HG03521 (cell line): ENCODE measurements around the gene TTLL10.

Experiments
- ATAC-seq: cut with Tn5 transposase; IDR thresholded peaks from one replicate; pipeline ENCODE4 v1.9.1; 2021; ENCODE audit warnings: mild to moderate bottlenecking, moderate library complexity; ENCODE audit not compliant: unreplicated experiment

Gene TTLL10

DNA sequence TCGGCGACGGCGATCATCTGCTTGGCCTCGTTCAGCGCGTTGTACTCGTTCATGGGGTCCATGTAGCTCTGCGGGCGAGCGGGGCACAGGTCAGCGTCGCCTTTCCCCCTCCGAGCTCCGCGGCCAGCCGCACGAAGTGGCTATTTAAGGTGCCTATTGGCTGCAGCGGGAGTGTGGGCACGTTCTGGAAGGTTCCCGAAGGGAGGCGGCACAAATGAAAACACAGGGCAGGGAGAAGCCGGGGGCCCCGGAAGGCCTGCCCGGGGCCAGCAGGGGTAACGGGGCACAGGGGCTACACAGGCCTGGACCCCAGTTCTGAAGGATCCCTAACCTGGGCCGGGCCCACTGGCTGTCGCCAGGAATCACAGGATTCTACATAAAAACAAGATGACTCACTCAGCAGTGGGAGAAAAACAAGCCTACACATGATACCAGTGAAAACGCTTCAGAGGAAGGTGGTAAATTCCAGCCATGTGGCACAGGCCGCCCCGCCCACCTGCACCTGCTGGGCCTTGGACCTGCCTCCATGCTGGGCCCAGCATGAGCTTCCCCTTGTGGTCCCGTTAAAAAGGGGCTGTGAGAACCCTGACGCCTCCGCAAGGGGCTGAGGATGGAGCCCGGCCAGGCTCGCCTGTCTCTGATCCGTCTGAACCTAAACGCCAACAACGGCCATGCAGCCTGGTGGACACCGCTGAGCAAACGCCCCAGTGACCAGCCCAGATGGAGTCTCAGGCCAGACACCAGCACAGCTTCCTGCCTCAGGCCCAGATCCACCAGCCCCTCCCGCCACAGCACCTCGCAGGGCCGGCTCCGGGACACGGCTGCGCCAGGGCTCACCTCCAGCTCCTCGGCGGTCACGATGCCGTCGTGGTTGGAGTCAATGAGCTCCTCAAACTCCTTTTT is 44.2 kb downstream of the TTLL10 start:
- ATAC-seq = no peak

DNA sequence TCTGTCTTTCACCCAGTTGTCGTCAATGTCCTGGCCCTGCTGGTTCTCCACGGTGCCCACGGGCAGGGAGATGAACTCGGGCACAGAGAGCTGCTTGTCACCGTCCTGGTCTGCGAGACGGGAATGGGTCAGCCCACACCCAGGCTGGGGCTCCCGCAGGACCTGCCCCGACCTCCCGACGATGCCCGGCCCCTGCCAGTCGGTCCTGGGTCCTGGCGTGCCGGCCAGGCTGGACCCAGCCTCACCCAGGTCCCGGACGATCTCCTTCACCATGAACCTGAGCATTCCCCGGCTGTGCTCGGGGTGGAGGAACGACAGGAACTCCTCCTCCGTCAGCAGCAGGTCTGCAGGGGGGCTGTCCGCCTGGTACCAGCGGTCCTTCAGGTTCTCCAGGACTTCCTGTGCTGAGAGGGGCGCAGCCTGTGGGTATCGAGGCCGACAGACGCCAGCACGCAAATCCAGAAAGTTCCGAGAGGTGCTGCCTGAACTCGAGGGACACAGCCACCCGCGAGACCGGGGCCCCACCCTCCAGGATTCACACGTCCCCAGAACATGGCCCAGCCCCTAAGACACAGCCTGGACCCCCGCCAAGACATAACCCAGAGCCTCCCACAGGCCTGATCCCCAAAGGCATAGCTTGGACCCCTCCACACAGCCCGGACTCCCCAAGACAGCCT is 45.0 kb downstream of the TTLL10 start:
- ATAC-seq = no peak

DNA sequence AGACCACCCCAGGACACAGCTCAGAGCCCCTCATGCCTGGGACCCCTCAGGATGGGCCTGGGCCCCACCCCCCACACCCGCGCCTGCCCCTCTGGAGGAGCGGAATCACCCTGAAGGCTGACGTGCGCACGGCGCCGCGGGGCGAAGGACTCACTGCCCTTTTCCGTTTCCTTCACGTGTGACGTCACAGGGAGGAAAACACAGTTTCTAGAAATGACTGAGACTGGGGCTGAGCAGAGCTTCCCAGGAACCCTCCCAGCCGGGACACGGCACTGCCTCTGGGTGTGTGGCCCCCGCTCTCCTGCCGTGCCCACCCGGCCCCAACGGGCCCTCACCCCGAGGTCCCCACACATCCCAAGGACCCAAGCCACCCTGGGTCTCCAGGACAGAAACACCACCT is 45.7 kb downstream of the TTLL10 start:
- ATAC-seq = no peak

DNA sequence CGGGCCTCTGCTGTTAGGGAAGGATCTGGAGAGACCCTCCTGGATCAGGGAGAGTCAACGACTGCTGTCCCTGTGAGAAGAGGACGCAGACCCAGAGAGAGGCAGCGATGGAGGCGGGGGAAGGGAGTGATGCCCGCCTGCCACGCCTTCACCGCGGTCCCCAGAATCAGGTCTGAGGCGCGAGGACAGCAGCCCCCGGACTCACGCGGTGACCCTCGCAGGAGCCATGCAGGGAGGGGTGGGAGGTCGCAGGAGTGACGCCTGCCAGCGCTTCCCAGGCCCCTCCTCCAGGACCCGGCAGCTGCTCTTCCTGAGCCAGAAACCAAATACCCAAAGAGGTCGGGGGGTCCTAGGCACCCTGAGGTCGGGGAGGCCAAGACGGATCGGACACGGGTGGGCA is 46.5 kb downstream of the TTLL10 start:
- no peak for ATAC-seq

DNA sequence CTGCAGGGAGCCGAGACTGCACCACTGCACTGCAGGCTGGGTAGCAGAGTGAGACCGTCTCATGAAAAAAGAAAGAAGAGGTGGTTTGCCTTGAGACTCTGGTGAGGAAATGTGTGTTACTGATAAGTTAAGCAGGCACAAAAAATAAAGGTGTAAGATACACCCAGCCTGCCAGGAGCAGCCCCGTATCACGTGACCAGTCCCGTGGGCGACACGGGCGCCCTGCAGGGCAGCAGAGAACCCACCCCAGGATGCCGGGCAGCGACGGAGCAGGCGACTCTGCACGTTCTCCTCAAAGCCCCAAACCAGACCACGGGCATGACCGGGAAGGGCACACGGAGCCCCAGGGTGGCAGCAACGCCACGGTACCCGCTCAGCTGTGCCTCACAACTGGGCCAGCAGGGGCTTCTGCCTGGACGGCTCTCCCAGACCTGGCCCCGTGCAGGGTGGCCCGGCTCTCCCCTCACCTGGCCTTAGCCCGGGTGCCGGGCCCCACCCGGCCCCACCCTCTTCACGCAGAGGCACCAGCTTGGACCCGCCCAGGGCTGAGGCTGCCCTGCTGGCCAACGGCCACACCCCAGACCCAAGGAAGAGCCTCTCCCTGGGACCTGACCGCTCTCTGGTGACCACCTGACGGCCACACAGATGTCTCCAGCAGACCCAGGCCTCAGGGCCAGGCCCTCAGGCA is 48.4 kb downstream of the TTLL10 start:
- no peak for ATAC-seq

DNA sequence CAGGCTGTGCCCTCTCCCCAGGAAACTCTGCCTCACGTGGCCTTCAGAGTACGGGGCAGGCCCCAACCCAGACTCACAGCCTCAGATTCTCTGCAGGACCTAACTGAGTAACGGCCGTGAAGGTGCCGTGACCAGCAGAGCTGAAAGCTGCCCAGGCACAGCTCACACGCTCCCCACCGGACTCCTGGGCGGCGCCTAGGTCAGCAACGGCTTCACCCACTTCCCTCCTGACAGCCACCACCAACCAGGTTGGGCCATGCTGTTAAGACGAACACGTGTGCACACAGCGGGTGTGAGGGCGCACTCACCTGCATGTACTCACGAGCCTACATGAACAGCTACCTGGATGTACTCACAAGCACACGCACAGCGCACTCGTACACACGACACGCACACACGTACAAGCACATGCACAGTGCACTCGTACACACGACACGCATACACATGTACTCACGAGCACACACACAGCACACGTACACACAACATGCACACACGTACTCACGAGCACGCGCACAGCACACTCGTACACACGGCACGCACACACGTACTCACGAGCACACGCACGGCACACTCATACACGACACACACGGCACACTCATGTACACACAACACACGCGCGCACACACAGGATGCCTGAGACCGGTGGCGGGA is 49.0 kb downstream of the TTLL10 start:
- ATAC-seq = no peak

DNA sequence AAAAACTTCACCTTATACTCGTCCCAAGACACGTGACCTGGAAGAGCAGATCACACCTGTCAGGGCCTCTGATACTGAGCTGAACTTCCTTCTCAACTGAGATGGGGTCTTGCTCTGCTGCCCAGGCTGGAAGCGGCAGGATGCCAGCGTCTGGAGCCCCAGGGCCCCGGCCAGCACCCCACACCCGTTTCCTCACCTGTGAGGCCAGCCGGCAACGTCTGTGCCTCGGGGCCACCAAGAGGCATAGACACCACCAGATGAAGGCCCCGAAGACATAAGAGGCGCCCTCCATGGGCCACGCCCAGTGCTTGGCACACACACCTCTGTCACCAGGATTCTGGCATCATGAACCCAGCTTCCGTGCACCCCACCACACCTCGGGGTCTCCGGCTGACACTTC is 49.6 kb downstream of the TTLL10 start:
- no peak for ATAC-seq

DNA sequence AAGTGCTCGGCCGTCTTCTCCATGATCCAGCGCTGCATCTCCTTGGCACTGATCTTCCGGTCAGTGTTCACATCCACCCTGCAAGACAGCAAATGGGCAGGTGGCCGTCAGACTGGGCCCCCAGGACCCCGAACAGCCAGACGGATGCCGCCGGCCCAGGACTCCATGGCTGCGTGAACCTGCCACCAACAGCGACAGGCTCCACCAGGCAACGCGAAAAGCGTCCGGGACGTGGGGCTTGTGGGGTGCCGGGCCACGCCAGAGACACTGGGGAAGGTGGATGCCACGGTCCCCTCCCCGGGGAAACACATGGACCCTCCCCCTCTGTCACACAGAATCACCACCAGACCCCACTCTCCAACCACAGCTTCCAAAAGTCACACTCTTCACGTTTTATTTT is 50.2 kb downstream of the TTLL10 start:
- no peak for ATAC-seq

DNA sequence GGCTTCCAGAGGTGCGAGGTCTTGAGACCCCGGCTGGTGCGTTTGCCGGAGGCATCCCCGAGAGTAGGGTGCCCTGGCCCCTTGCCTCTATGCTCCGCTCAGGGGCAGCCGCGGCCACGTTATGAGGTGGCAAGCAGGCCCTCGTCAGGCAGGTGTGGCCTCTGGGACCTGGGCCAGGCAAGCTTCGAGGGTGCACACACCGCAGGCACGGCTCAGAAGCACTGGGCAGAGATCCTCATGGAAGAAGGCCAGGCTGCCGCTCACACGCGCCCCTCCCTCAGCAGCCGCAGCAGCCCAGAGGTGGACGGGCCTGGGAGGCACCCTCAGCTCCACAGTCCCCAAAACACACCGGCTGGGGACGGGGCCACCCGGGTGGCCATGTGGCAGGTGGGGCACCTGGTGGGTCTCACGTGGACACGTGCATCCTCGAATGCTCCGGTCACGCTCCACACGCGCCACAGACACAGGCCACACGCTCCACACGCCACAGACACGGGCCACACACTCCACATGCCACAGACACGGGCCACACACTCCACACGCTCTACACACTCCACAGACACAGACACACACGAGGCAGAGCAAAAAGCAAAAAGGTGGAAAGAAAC is 51.7 kb downstream of the TTLL10 start:
- no peak for ATAC-seq

DNA sequence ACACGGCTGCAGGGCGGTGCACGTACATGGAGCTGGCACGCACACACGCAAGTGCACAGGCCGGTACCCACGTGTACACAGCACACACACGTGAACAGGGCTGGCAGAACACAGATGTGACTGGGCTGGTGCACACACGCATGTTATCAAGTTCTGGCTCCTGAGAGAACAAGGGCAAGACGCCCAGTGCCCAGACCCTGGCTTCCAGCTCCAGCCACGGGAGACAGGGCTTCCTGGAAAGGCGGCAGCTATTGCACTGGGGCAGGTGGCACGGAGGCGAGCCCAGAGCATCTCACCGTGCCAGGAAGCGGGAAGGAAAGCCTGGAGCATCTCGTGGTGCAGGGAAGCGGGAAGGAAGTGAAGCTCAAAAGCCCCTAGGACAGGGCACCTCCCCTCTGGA is 52.2 kb downstream of the TTLL10 start:
- no peak for ATAC-seq

DNA sequence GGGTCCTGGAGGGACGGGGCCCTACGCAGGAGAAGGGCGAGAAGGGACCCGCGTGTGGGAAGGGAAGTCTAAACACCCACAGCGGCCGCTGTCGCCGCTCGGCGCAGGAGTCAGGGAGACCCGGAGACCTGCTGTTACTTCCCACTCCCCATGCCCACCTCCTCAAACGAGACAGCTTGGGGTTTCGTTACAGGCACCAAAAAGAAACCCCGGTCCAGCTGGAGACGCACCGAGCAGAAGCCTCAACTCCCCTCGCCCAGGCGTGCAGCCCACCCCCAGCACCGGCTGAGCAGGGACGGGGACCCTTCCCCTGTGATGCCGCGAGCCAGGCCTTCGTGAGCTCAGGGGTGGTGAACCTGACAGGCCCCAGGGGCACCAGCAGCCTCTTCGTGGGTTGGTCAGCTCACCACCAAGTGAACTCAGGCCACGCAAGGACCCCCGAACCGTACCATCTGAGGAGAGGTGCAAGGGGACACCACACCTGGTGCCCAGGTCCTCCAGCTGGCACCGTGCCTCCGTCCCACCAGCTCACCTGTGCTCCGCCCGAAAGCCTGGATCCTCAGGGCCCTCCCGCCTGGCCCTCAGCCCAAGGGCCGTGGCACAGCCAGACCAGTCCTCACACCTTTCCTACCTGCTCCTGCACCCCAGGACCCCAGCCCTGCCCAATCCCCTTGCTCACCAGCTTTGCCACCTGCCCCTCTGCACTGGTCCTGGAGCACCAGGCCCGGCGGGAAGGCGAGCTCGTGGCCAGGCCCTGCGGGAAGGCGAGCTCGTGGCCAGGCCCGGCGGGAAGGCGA is 53.1 kb downstream of the TTLL10 start:
- ATAC-seq = no peak

DNA sequence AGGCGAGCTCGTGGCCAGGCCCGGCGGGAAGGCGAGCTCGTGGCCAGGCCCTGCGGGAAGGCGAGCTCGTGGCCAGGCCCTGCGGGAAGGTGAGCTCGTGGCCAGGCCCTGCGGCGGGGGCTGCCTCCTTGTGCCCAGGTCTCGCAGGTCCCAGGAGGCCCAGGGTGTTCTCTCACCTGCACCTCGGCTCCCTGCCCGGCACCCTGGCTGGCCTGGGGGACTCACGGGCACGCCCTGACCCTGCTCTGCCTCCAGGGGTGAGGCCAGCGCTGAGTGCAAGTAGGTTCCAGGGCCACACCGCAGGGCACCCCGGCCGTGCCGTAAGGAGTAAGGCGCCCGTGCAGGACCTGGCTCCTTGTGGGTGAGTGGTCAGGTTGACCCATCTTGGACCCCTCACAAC is 53.7 kb downstream of the TTLL10 start:
- ATAC-seq = no peak

DNA sequence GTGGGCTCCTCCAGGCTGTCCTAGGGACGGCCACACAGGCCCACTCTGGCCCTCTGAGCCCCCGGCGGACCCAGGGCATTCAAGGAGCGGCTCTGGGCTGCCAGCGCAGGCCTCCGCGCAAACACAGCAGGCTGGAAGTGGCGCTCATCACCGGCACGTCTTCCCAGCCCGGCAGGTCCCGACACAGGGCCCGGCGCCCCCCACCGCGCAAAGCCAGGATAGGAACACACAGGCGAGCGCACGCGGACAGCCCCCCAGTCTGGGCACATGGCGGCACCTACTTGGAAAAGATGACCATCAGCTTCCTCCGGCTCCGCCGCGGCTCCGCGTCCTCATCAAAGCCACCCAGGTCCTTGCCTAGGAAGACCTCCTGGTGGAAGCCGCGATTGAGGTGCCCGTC is 54.5 kb downstream of the TTLL10 start:
- no peak for ATAC-seq

DNA sequence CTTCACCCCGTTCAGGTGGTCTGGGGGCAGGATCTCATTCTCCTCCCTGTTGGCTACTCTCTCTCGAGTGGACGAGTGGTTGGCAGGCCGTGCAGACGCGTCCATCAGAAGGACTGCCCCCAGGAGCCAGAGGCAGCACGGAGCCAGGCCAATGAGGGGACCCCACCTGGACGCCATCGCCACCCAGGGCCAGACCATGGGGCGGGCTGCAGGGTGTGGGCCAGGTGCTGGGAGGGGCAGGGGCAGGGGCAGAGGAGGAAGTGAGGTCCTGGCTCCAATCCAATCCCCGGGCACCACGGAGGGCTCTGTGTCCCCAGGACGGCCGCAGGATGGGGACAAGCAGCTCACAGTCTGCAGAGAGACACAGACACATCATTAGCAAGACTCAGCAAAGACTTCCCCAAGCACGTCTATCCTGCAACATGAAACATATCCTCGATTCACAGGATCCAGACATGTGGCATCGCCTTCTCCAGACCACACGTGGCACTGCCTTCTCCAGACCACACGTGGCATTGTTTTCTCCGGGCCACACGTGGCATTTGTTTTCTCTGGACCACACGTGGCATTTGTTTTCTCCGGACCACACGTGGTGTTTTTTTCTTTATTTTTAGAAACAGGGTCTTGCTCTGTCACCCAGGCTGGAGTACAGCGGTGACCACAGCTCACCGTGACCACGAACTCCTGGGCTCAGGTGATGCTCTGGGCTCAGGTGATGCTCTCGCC is 55.1 kb downstream of the TTLL10 start:
- ATAC-seq = no peak

DNA sequence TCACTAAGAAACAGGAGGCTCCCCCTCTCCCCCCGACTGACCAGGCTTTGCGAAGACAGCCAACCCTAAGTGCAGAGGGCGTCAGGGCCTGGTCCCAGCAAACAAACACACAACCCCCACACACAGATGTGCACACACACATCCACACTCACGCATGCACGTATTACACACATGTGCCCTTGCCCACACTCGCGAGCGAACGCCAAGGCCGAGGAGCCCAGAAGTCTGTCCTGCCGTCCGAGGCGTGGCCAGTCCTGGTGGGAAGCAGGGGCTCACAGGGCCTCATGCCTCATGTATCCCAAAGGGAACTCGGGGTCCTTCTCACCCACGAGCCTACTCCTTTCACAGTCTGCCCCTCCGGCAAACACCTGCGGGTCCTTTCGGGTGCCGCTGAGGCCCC is 56.1 kb downstream of the TTLL10 start:
- ATAC-seq = no peak

DNA sequence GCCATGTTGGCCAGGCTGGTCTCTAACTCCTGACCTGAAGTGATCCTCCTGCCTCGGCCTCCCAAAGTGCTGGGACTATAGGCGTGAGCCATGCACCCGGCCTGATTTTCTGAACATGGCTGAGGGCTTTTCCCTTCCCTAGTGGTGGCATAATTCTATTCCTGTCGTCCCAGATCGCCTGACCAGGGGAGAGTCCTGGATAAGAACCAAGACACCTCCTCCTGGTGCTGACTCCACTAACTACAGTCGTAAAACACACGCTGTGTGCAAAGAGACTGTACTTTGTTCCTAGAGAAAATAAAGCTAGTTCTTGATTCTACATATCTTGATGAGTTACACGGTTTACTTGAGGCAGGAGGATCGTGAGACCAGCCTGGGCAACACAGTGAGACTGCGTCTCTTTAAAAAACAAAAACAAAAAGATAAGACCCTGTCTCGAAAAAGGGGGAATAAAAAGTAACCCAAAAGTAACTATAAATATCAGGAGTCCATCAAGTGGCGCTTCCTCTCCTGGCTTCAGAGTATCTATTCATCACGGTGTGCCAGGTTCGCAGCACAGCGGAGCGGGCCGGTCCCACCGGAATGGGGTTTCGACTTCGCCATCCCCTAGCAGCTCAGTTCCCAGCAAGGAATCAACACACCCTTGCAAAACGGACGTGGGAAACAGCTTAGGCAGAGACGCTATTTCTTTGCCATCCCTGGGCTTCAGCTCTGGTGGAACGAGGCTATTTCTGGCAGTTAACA is 57.1 kb downstream of the TTLL10 start:
- ATAC-seq = no peak

DNA sequence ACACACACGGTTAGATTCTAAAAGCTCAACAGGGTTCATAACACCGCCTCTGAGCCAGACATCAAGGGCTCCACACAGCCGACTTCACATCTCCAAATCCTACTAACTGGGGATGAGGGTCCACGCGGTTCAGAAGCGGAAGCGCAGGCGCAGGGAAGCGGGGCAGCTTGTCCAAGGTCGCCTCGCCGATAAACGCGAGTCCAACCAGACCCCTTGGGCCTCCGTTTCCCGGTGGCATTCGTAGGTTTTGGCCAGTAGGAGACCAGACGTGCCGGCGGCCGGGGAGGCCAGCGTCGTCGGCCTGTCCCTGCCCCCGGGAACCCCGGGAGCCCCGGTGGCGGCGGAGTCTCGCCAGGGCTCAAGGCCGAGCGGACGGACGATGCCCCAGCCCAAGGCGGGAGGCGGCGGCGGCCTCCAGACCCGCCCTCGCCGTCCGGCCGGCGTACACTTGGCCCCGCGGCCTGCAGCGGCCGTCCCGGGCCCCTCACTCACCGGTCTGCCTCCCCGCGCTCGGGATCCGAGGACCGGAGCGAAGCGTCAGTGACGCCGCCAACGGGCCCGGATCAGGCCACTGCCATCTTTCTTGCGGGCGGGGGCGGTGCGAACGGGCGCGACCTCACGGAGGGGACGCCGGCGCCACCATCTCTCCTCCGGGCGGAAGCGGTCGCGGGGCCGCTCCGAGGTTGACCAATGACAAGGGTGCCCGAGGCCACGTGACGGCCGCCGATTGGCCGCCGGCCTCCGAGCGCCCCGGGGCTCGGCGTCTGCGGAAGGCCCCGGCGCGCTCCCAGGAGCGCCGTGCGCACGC is 57.9 kb downstream of the TTLL10 start, which contains the start of gene SDF4:
Gene SDF4 (minus strand): TSS at position 602 of the 808 bp plus-strand sequence. CDS start 3,229 bp downstream, outside the sequence.
- ATAC-seq = peak; percentile 93
